Stimulated activated CD4-positive, alpha-beta T cell treated with anti-CD3 and anti-CD28 coated beads, Interleukin-4, amount 100 ng/mL, for 48 hours (primary cell): ENCODE results near the gene TMEM175.

Source experiments
- DNase-seq, 2 donors: peaks; one replicate each; pipeline ENCODE4 v3.0.0-alpha.2; 2020; ENCODE audit warnings: low read depth in 2 of 2

The TMEM175 gene, protein sequence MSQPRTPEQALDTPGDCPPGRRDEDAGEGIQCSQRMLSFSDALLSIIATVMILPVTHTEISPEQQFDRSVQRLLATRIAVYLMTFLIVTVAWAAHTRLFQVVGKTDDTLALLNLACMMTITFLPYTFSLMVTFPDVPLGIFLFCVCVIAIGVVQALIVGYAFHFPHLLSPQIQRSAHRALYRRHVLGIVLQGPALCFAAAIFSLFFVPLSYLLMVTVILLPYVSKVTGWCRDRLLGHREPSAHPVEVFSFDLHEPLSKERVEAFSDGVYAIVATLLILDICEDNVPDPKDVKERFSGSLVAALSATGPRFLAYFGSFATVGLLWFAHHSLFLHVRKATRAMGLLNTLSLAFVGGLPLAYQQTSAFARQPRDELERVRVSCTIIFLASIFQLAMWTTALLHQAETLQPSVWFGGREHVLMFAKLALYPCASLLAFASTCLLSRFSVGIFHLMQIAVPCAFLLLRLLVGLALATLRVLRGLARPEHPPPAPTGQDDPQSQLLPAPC

DNA sequence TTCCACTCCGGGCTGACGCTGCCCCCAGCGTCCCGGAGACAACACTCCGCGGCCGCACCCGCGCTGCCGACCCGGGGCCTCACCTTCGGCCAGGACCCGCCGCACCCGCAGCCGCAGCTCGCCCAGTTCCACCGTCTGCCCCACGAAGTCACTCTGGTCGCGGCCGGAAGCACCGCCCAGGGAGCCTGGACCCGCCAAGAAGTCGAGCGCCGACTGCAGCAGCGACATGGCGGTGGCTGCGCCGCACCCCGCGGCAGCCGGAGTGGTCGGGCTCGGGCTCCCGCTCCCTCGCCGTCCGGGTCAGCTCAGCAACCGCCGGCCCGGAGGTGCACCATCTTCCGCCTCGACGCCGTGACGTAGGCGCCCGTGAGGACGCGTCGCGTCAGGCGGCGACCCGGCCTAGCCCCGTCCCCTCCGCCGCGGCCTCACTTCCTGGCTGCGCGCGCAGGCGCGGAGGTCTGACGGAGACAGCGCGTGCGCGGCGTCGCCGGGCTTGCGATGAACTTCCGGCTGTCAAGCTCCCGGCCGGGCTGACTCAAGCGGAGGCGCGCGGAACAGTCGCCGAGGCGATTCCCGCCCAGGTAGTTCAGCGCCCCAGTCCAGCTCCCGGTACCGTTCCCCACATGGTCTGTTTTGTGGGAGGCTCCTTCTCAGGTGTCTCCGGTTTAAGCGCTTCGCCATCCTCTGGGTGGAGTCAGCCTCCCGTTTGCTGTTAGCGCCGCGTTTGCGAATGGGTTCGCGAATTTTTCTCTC lies at the start of gene TMEM175, which contains the start of gene GAK:
Gene TMEM175 (plus strand): TSS at position 501 of the 753 bp plus-strand sequence. CDS start 15,280 bp downstream, outside the sequence.
Gene GAK (minus strand): TSS at position 357 of the 753 bp plus-strand sequence. CDS start 129 bp downstream, at position 228.
- DNase-seq, result peak; percentile 95 to 96

DNA sequence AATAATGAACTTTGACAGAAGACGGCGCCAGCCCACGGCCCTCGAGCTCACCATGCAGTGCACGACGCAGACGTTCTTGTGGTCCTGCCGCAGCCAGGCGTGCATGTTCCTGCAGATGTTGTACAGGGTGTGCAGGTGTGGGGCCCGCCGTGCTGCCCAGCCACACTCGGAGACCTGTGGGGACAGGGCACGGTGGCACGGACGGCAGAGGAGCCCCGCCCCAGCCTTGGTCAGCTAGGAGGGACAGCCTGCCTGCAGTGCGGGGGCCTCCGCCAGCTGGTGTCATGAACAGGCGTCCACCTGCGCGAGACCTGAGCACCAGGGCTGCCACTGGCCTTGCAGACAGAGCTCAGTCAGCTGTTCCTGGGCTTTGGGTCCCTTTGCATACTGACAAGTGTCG lies 49.6 kb upstream of the TMEM175 start:
- DNase-seq, result no peak

DNA sequence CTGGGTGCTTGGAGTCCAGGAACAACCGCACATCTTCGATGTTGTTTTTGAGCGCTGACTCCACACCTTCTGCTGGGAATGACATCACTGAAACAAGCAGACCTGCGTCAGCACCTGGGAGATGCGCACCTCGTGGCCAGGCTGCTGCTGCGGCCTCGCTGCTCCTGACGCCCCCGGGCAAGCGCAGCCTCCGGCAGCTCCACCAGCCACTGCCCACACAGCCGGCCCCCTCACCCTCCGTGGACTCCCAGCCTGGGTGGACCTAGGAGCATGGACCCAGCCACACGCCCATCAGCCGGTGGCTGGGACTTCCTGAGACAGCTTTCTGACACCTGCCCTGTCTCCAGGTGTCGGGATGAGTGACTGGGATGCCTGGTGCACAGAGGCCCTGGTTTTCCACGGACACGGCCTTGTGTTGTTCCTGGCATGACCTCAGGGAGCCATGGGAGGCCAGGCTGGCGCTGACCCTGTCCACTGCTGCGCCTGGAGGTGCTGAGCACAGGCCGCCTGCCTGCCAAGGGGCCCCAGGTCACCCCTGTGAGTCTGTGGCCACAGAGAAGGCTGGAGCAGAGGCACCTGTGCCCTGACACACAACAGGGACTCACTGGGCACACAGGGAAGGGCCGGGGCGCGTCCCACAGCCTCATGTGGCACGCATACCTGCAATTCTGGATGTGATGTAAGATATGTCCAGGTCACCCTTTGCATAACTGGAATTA lies 48.7 kb upstream of the TMEM175 start:
- DNase-seq, result no peak

DNA sequence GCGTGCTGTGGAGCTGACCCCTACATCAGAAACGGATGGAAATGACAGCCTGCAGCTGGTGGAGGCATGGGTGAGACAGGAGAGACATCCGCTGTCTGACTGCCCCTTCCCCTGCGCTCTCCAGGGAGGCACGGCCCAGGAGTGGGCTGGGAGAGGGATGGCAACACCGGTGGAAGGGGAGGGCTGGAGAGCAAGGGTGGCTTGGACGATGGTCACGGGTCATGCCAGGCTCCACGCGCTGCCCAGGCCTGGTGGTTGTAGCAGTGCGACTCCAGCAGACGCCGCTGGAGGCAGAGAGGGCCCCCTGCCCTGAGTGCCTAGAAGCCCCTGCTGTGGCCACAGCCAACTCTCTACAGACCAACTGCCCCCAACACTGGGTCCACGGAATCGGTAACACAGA lies 48.0 kb upstream of the TMEM175 start:
- no peak for DNase-seq

DNA sequence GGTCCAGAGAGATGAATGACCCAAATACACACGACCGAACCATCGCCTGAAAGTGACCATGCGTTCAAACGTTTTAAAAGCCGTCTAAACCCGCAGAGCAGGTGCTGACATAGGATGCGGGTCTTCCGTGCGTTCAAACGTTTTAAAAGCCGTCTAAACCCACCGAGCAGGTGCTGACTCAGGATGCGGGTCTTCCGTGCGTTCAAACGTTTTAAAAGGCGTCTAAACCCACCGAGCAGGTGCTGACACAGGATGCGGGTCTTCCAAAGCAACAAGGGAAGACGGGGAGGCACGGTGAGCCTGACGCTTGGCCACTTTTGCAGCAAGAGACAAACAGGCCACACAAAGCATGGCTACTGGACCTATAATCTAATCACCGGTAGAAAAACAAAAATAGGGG lies 47.4 kb upstream of the TMEM175 start:
- no peak for DNase-seq

DNA sequence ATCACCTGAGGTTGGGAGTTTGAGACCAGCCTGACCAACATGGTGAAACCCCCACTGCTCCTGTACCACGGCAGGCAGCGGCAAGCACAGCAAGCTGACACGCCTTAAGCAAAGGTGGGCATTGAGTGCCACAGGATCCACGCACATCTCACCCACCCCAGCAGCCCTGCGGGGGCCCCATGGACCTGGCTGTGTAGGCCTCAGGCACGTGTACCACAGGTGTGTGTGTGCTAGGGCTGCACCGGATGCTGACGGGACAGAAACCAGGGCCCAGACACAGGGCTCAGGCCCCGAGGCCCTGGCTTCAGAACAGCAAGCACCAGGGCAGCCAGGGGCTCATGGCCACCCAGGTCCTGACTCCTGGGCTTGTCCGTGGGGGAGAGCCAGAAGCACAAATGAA lies 46.9 kb upstream of the TMEM175 start:
- no peak for DNase-seq

DNA sequence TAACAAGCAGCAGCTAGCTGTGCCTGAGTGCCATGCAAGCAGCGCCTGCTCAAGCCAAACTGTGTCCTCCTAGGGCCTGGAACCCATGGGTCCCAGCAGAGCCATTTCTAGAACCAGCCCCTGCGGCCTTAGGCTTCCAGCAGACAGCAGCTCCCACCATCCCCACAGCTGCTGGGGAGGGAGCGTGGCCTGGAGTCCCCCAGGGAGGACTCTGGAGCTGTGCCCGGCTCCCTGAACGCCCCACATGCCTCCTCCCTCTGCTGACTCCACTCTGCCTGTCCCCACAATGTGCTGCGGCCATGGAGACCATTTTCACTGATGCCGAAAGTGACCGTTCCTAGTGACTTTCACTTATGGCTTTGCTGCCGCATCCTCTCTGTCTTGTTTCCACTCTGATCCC lies 46.0 kb upstream of the TMEM175 start:
- no peak for DNase-seq

DNA sequence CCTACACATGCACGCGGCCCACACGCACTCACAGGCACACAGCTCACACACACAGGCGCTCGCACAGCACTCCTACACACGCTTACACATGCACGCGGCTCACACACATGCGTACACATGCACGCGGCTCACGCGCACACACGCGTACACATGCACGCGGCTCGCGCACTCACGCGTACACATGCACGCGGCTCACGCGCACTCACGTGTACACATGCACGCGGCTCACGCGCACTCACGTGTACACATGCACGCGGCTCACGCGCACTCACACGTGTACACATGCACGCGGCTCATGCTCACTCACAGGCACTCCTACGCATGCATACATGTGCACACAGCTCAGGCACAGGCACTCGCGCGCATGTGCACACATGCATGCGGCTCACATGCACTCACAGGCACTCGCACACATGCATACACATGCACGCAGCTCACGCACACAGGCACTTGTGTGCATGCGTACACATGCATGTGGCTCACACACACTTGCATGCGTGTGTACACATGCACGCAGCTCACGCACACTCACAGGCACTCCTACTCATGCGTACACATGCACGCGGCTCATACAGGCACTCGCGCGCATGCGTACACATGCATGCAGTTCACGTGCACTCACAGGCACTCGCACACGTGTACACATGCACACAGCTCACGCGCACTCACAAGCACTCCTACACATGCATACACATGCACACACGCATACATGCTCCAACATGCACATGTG lies 45.1 kb upstream of the TMEM175 start:
- no peak for DNase-seq

DNA sequence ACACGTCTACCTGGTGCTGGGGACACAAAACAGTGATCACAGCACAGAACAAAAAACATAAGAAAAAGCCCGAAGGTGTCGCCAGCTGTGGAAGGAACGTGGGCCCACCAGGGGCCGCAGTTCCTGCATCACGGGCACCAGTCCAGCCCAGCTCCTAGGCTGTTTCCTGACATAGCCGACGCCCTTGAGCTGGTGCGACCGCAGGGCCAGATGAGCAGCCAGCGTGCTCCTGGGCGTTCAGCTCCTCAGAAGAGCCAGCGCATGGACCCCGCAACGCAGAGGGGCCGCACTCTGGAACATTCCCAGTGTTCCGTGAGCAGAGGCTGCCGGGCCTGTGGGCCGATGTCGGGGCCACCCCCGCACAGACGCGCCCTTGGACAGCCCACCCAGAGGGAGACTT lies 44.2 kb upstream of the TMEM175 start:
- no peak for DNase-seq

DNA sequence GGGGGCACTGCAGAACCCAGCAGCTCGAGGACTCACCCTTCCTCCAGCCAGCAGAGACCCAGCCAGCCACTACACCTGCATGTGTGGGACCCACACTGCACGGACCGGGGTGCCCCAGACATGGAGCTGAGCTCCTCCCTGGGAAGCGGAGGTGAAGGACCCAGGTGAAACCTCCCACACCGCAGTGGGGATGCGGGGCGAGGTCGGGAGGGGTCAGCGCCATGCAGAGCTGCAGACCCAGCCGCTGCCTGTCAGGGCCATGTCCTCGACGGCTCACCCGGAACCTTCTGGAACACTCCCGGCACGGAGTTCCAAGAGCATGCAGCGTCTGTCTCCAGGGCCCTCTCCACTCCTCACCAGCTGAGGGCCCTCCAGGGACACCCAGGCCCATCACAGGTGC lies 42.7 kb upstream of the TMEM175 start:
- no peak for DNase-seq

DNA sequence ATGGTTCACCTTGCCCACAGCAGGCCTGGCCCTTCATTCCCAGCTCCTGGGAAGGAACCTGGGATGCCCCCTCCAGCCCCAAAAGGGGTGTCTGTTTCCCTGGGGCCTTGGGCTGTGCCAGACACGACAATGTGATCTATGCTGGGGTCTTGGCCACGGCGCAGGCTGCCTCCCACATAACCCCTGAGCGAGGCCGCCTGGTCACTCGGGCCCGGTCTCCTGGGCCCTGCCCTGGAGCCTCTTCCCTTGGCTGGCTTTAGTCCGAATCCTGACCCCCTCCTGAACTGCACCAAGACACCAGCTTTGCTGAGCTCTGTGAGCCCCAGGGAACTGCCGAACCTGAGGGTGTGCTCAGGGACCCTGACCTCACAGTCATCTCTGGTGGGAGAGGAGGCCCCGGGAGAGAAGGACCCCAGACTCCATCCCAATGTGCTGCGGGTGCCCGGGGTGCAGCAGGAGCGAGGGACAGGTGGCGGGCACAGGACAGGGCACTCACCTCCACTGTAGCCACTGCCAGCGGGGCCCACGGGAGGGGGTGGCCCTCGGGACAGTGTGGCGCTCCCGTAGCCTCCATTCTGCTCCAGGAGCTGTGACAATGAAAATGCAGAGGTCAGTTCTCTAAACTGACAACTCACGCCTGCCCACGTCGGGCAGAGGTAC lies 42.1 kb upstream of the TMEM175 start:
- no peak for DNase-seq

DNA sequence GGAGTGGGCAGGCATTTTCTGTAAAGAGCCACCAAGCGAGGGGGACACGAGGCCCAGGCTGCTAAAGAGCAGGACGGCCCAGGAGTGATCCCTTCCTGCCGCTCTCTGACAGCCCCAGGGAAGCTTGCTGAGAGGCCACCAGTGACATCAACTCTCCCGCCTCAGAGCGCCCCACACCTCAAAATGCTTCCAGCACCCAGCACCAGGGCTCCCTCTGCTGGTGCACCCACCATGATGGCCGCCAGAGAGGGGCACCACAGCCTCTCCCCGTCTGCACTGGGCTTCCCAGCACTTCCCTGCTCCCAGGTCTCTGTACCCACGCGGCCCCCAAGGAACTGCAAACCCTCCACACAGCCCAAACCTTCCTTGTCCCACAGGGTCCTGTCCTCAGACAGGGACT lies 40.5 kb upstream of the TMEM175 start:
- no peak for DNase-seq

DNA sequence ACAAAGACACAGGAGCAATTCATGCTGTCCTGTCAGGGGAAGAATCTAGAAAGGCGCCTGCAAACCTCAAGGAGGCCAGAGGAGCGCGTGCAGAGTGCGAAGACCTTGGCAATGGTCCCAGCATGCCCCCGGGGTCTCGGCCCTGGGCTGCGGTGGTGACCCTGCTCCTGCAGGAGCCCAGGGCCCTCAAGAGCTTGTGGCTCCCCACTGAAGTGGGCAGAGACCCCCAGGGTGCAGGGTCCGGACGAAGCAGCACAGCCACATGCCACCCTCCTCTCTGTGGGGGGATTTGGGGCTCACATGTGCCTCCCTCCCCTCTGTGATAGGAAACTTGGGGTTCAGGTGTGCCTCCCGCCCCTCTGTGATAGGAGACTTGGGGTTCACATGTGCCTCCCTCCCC lies 39.5 kb upstream of the TMEM175 start:
- DNase-seq, result no peak

DNA sequence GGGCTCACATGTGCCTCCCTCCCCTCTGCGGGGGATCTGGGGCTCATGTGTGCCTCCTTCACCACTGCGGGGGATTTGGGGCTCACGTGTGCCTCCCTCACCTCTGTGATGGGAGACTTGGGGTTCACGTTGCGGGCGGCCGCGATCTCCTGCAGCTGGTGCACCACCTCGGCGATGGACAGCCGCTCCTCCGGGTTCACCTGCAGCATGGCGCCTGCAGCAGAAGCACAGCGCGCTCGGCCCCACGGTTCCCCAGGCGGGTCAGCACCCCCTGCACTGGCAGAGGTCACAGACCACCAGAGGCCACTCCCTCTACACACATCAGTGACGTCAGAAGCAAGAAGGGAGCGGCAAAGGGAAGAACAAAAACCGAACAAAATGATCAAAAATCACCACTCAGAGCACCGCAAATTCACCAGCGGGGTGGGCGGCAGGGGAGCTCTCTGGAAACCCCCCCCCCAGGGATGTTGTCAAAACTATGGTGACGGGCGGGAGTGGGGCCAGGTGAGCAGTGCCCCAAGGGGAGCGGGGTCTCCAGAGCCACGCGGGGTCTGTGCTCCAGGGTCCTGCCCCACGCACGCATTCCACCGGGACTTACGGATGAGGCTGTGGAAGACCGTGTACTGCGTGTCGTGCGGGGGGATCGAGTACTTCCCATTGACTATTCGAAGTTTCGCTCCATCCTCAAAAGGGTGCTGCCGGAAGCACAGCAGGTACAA lies 38.8 kb upstream of the TMEM175 start:
- no peak for DNase-seq

DNA sequence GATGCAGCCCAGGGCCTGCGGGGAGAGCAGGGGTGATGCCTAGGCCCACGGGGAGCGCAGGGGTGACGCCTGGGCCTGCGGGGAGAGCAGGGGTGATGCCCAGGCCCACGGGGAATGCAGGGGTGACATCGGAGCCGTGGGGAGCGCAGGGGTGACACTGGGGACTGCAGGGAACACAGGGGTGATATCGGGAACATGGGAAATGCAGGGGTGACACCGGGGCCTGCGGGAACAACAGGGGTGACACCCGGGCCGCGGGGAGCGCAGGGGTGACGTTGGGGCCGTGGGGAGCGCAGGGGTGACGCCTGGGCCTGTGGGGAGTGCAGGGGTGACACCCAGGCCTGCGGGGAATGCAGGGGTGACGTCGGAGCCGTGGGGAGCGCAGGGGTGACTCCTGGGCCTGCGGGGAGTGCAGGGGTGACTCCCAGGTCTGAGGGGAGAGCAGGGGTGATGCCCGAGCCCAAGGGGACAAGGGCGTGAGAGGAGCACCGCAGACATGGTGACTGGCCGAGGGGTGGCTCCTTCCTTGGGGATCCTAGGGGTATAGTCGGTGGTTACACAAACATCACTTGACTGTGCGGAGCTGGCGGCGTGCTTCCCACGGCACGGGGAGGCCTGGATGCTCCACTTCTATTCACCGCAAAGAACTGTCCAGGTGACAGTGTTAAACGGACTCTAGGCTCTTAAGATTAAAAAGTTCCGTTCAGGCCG lies 38.1 kb upstream of the TMEM175 start:
- no peak for DNase-seq

DNA sequence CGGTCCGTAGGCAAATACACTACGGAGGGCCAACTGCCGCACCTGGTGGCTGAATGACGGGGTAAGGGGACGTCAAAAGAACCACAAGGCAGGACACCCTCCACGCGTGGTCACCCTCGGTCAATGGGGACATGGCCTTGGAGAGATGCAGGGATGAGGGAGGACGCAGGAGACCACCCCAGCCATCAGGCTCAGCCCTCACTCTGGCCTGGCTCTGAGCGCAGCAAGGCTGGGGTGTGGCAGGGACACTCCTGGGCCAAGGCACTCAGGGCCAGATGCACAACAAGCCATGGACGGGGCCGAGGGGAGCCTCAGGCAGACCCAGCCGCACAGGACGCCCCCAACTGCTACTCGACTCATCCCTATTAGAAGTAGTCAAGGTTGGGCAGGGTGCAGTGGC lies 36.7 kb upstream of the TMEM175 start:
- DNase-seq, result no peak

DNA sequence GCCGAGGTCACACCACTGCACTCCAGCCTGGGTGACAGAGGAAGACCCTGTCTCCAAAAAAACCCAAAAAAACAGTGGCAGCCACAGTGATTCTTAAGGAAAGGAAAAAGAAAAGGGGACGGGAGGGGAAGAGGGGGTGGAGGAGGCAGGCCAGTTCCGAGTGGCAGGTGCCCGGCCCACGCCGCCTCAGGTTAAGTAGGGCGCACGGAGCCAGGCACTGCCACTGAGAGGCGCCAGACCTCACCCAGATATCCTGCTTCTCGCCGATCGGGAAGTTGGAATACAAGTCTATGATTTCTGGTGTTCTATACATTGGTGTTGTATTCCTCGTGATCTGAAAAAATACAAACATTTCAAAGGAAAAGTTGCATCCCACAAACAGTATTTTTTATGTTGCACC lies 36.0 kb upstream of the TMEM175 start:
- no peak for DNase-seq

DNA sequence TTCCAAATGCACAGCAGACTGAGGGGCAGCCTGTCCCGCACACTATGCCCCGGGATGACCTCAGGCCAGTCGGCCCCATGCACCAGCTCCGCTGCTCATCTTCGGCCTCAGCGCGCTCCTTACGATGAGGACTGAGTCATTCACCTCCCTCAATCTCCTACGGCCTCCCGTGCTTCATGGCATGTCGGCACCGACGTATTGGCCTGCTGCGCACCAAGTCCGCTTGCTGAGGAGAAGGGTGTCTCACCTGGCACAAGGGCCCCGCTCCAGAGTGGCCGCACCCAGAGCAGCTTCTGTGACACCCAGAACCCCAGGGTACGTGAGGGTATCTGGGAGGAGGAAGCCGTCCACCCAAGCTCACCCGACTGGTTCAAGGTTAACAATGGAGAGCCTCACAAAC lies 35.6 kb upstream of the TMEM175 start:
- no peak for DNase-seq

DNA sequence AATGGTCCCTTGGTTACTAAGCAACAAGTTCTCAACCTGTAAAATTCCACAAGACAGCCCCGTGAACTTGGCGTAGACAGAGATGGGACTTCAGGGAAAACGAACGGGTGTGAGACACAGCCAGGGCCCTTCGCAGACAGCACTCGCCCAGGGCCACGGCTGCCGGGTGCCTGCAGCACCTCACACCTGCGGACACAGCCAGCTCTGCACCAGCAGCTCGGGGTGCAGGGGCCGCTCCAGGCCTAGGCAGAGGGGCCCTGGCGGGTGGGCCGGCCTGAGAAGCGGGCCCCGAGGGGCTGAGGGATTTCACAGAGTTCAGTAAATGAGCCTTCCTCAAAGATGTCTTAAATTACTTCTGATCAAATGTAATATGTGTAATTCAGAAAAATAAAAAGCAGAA lies 34.1 kb upstream of the TMEM175 start:
- DNase-seq, result no peak
